Measurements from ENCODE around the gene EPHB2. TPM values are rescaled to one million over a fixed set of nuclear protein-coding genes. Genes with fewer than 3 reads are reported as not detected.

The EPHB2 gene
- total and polyA plus RNA-seq, 2 of the 8 experiments (the other 6 are each of a cell fraction or from before 2014, with no cell fraction given), result 15.8 to 17.2 TPM

DNA sequence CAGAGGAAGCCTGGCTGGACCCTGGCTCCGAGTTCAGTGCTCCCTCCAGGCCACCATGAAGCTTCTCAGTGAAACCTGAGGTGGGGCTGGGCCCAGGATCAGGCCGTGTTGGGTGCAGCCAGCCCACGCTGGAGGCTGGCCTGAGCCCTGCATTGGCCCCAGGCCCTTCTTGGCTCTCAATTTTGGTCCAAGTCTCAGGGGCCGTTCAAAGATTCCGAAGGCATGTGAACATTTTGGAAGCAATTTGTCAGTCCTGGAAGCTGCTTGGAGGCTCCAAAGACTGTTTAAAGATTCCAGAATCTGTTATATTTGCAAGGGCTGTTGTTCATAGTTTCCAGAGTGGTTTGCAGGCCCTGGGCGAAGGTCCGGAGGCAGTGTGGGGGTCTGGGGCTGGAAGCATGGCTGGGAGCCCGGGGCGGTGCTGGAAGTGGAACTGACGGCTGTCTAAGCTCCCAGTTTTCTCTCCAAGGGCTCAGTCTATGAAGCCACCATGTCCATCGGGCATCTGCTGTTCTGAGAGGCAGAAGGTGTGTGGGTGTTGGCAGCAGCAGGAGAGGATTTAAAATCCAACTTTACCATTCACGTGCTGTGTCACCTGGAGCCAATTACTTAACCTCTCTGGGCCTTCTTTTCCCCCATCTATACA, 104.9 kb downstream of the EPHB2 start:
- Histone ChIP-seq H4K5ac (ENCODE audit: insufficient read length, low read depth, low read length) (no peak overlapping the region), H3K79me2 (ENCODE audit: control insufficient read depth in 1 of 2, insufficient read depth in 2 of 2, low read length in 2 of 2) (no peaks in the 10 kb centered on the region), H3K4me1 (replicated peaks in 1 of 4; ENCODE audit: control insufficient read depth in 3 of 4, insufficient read depth in 4 of 4, low read length in 3 of 4) (no peaks in the 10 kb centered on the region), H3K9me3 (ENCODE audit: insufficient read depth in 2 of 2, low read depth in 1 of 2, low read length in 1 of 2) (no peaks in the 10 kb centered on the region), H3K14ac (ENCODE audit: insufficient read length) (no peak overlapping the region), H4K20me1 (replicated peaks in 1 of 2; ENCODE audit: control insufficient read depth in 1 of 2, insufficient read depth in 2 of 2, low read length in 2 of 2) (no peaks in the 10 kb centered on the region), H2AFZ (ENCODE audit: low read length) (no peak overlapping the region), H3K4ac (replicated peaks; ENCODE audit: insufficient read length, low read depth, low read length) (no peak overlapping the region), H2AK5ac (ENCODE audit: low read depth, low read length) (no peak overlapping the region), H3K18ac (ENCODE audit: extremely low read depth, low read length) (no peak overlapping the region), H2BK20ac (ENCODE audit: low read length) (no peak overlapping the region; the same call in 1 of the 2 replicates), H3K23me2 (ENCODE audit: low read depth, low read length) (no peaks in the 10 kb centered on the region; the same call in 1 of the 2 replicates), H4K91ac (replicated peaks; ENCODE audit: insufficient read length, low read length) (no peak overlapping the region), H3K36me3 (ENCODE audit: control insufficient read depth in 2 of 4, insufficient read depth in 4 of 4, low read length in 3 of 4) (no peaks in the 10 kb centered on the region), H2BK12ac (ENCODE audit: low read depth, low read length) (no peak overlapping the region), H3K4me2 (ENCODE audit: insufficient read depth in 1 of 2, low read depth in 2 of 2, low read length in 2 of 2) (no peak overlapping the region), H2BK5ac (ENCODE audit: low read depth, low read length) (no peak overlapping the region), H2BK15ac (ENCODE audit: low read length) (no peak overlapping the region), H3K4me3 (ENCODE audit: extremely low read depth in 1 of 4, insufficient read depth in 2 of 4, low read depth in 3 of 4, low read length in 4 of 4) (no peak overlapping the region), H3K79me1 (ENCODE audit: low read depth, low read length) (peaks cover 2% of the 10 kb centered on the region; the same call in 1 of the 2 replicates), H4K8ac (ENCODE audit: extremely low read depth, insufficient read depth, low read length) (no peak overlapping the region), H3K27me3 (replicated peaks in 1 of 4; ENCODE audit: control insufficient read depth in 3 of 4, extremely low read depth in 1 of 4, insufficient read depth in 3 of 4, low read length in 3 of 4) (no peaks in the 10 kb centered on the region), H3K27ac (ENCODE audit: low read depth, low read length) (no peak overlapping the region), H3K9ac (replicated peaks in 1 of 4; ENCODE audit: extremely low read depth in 1 of 4, low read depth in 3 of 4, low read length in 3 of 4) (no peak overlapping the region), H2BK120ac (replicated peaks; ENCODE audit: low read depth, low read length) (no peak overlapping the region), H3K56ac (replicated peaks; ENCODE audit: insufficient read length, low read depth, low read length) (no peak overlapping the region), H3K23ac (ENCODE audit: insufficient read length) (no peak overlapping the region)
- POLR2A ChIA-PET (ENCODE audit: partially characterized antibody), result interaction anchor here (1.0 to 1.2 kb wide), 2 partner anchors 29 to 35 kb away, joined by 3 read pairs; no protein-coding TSS in a partner anchor
- WGBS, 2 experiments (ENCODE audit: extremely low coverage in 1 of 2, insufficient coverage in 1 of 2, insufficient read length in 1 of 2, insufficient replicate concordance in 2 of 2, low coverage in 1 of 2, low lambda C conversion rate in 2 of 2, missing lambda C conversion rate in 1 of 2), result 79% methylated on average over 12 of the region's 12 CpGs; no CpG with 5 or more reads in 1 of the 2 experiments
- DNase-seq (ENCODE audit: low read depth in 1 of 2, low spot score in 2 of 2) (no peak), FAIRE-seq (no peak)
- CTCF ChIA-PET (ENCODE audit: partially characterized antibody), result interaction anchor here (1.1 to 1.6 kb wide), 3 partner anchors 45 to 113 kb away, joined by 3 to 6 read pairs (median 4); no protein-coding TSS in a partner anchor
- TF ChIP-seq CHD2 (IDR thresholded peaks at IDR 0.05; ENCODE audit: low read length) (no peak), CBX5 (IDR thresholded peaks at IDR 0.05; ENCODE audit: low read depth, low read length) (no peak), RFX5 (IDR thresholded peaks at IDR 0.05; ENCODE audit: borderline replicate concordance, low read depth, low read length) (no peak), SIN3A (conservative IDR thresholded peaks at IDR 0.05 in 1 of 2, IDR thresholded peaks at IDR 0.05 in 1 of 2; ENCODE audit: low read depth in 1 of 2, low read length in 2 of 2) (no peak), RBBP5 (IDR thresholded peaks at IDR 0.05; ENCODE audit: borderline replicate concordance, low read depth, low read length) (no peak), POLR2A (IDR thresholded peaks at IDR 0.05; ENCODE audit: control extremely low read depth in 1 of 2, low read depth in 2 of 2, low read length in 2 of 2) (no peak), TCF12 (IDR thresholded peaks at IDR 0.05; ENCODE audit: low read depth, low read length) (no peak), SRF (IDR thresholded peaks at IDR 0.05; ENCODE audit: low read depth, low read length) (no peak), NANOG (IDR thresholded peaks at IDR 0.05; ENCODE audit: insufficient read depth, low read depth, low read length, poor library complexity, severe bottlenecking) (no peak), SIX5 (IDR thresholded peaks at IDR 0.05; ENCODE audit: low read depth, low read length) (no peak), BRCA1 (IDR thresholded peaks at IDR 0.05; ENCODE audit: low read depth, low read length) (no peak), EZH2 (IDR thresholded peaks at IDR 0.05; ENCODE audit: low read depth, low read length, severe bottlenecking) (no peak)
